ENCODE results near the gene EIF2S3B.

DNA sequence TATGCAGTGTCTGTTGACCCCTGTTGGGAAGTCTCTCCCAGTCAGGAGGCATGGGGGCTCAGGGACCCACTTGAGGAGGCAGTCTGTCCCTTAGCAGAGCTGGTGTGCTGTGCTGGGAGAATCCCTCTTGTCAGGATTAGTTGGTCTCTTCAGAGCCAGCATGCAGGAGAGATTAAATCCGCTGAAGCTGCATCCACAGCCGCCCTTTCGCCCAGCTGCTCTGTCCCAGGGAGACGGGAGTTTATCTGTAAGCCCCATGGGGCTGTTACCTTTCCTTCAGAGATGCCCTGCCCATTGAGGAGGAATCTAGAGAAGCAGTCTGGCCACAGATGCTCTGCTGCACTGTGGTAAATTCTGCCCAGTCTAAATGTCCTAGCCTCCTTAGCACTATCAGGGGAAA lies 39.4 kb upstream of the EIF2S3B start:
- TF ChIP-seq, protein P1, sequence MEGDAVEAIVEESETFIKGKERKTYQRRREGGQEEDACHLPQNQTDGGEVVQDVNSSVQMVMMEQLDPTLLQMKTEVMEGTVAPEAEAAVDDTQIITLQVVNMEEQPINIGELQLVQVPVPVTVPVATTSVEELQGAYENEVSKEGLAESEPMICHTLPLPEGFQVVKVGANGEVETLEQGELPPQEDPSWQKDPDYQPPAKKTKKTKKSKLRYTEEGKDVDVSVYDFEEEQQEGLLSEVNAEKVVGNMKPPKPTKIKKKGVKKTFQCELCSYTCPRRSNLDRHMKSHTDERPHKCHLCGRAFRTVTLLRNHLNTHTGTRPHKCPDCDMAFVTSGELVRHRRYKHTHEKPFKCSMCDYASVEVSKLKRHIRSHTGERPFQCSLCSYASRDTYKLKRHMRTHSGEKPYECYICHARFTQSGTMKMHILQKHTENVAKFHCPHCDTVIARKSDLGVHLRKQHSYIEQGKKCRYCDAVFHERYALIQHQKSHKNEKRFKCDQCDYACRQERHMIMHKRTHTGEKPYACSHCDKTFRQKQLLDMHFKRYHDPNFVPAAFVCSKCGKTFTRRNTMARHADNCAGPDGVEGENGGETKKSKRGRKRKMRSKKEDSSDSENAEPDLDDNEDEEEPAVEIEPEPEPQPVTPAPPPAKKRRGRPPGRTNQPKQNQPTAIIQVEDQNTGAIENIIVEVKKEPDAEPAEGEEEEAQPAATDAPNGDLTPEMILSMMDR (conservative IDR thresholded peaks at IDR 0.05): no peak
- TF ChIP-seq EZH2 (IDR thresholded peaks at IDR 0.05; ENCODE audit: low read depth): no peak
